BLaER1 treated with 17β-estradiol and CSF1 and Interleukin-3, amounts not matched to agents 10 nM and 100 nM (cell line): ENCODE results near the gene GNAQ.

Experiments
- H3K27ac ChIP-seq, 11 experiments: shearing (Covaris generic); formaldehyde crosslinking; 2 replicates each; pipeline ENCODE4 v1.8.1; 2022
- H3K27me3 ChIP-seq, 11 experiments: shearing (Covaris generic); formaldehyde crosslinking; 2 replicates each; pipeline ENCODE4 v1.8.1; 2022
- H3K36me3 ChIP-seq, 11 experiments: shearing (Covaris generic); formaldehyde crosslinking; 2 replicates each; pipeline ENCODE4 v1.8.1; 2022
- H3K4me1 ChIP-seq, 10 experiments: shearing (Covaris generic); formaldehyde crosslinking; 2 replicates each; pipeline ENCODE4 v1.8.1; 2022
- H3K4me2 ChIP-seq, 11 experiments: shearing (Covaris generic); formaldehyde crosslinking; 2 replicates each; pipeline ENCODE4 v1.8.1; 2022
- H3K4me3 ChIP-seq, 10 experiments: shearing (Covaris generic); formaldehyde crosslinking; 2 replicates each; pipeline ENCODE4 v1.8.1; 2022
- H3K9ac ChIP-seq, 11 experiments: shearing (Covaris generic); formaldehyde crosslinking; 2 replicates each; pipeline ENCODE4 v1.8.1; 2022
- H3K9me3 ChIP-seq, 11 experiments: shearing (Covaris generic); formaldehyde crosslinking; replicated peaks in 1 of 11; 2 replicates each; pipeline ENCODE4 v1.8.1; 2022
- H4K20me1 ChIP-seq, 11 experiments: shearing (Covaris generic); formaldehyde crosslinking; 2 replicates each; pipeline ENCODE4 v1.8.1; 2022
- Cebpa-rat ChIP-seq, 11 experiments: shearing (Covaris generic); IDR thresholded peaks; 2 replicates each; pipeline ENCODE4 v1.8.1; 2022

GNAQ gene

DNA sequence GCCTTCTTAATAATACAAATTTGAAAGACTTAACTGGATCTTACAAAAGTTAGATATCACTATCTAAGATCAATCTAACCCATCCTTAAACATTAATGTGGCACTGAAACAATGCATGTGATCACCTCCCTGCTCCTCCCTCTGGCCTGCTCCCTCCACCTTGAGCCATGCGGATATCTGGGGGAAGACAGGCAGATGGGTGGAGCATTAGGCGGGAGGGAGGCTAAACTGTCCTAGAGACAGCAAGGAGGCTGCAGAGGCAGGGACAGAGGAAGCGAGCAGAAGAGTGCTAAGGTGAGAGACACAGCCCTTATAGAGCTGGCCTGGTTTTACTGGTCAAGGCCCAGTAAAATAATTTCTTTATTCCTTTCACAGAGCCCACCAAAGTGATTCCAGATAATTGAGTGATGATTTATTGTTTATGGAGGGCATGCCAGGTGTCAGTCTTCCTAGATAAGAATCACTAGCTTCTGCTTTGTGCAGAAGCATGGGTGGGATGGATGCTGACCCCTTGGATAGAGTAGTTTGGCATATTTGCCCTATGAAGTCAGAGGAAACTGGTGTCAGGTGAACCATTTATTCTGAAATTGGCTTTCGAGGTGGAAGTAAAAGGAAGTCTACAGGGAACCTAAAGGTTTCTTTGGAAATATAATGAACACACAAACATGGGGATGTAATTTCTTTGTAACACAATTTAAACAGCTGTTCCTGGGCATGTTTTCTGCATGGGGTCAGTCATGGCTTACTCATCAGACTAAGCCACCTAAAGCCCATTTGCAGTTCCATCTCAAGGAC, 188.3 kb downstream of the GNAQ start:
- Histone ChIP-seq H4K20me1 (peaks cover 0 to 100% (median 24%) of the 10 kb centered on the region in 11 experiments; a peak in 16 of 22 replicates), H3K4me3 (no peak overlapping the region), H3K27me3 (no peaks in the 10 kb centered on the region), H3K9me3 (no peaks in the 10 kb centered on the region), H3K9ac (no peak overlapping the region), H3K4me1 (peaks cover 20 to 51% (median 39%) of the 10 kb centered on the region in 10 experiments; a peak in 19 of 20 replicates), H3K36me3 (peaks cover 0 to 33% (median 0%) of the 10 kb centered on the region in 11 experiments; a peak in 4 of 22 replicates), H3K4me2 (no peak overlapping the region), H3K27ac (no peak overlapping the region)
- no peak for TF ChIP-seq Cebpa-rat (IDR thresholded peaks at IDR 0.05)

DNA sequence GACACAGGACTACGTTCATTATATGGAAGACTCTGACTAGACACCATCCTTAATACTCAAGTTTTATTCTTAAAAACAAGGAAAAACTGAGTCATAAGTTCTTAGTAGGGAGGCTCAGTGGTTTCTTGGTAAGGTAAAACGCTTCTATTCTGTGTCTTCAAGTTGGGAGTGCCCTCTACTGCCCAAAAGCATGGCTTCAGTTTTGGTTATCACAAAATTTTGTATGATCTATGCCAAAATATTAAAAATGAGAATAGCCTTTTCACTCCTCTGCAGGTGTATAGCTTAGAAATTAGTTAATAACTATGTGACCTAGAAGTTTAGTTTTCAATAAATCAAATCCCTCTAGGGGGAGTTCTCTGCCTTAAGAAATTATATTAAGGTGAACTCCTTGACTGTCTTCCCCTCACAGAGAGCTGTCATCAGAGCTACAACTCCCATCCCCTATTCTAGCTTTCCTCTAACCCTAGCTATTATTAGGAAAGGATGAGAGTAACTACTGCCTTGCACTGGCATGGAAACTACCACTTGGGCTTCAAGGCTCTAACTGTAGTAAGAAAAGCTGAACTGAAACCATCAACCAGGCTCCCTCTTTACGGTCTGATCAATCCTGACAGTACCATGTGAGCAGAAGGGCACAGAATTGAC, 189.7 kb downstream of the GNAQ start:
- Histone ChIP-seq H3K9ac (no peak overlapping the region), H3K27me3 (no peaks in the 10 kb centered on the region), H3K9me3 (no peaks in the 10 kb centered on the region), H3K4me1 (peaks cover 9 to 37% (median 26%) of the 10 kb centered on the region in 10 experiments; a peak in 18 of 20 replicates), H4K20me1 (peaks cover 0 to 93% (median 23%) of the 10 kb centered on the region in 11 experiments; a peak in 14 of 22 replicates), H3K4me3 (no peak overlapping the region), H3K4me2 (peak overlapping the region in 8 of 11 experiments; percentile 2 to 40 (median 15); a peak in 7 of 22 replicates), H3K36me3 (peaks cover 0 to 39% (median 0%) of the 10 kb centered on the region in 11 experiments; a peak in 3 of 22 replicates), H3K27ac (no peak overlapping the region)
- TF ChIP-seq Cebpa-rat (IDR thresholded peaks at IDR 0.05) = no peak

DNA sequence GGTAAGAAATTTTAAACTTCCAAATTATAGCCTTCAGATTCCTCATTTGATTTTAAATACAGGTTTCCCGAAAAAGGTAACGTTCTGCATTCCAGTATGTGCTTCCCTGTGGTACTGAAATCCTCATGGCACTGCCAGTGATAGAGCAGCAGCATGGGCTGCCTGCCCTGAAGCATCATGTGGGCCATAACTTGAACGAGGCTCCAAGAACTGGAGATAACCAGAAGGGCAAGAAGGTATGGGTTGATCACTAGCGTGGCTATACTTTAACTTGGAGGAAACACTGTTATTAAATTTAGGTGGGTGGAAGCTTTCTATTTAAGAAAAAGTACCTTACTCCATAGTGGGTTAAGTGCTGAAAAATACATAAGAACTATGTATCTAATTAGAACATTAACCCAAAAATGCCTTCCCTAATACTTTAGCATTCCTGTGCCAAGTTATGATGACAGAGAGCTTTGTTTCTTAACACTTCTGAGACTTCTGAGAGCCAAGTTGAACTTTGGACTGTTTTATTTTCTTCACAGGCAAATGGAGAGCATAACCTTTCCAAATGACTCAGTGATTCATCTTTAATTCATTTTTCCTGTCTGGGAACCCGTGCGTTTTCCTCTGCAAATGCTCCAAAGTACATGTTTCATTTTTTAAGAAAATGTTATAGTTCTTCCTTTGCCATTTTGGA, 192.0 kb downstream of the GNAQ start:
- no peaks in the 10 kb centered on the region for H3K9me3 ChIP-seq
- H3K4me2 ChIP-seq = no peak overlapping the region
- H3K9ac ChIP-seq = no peak overlapping the region

DNA sequence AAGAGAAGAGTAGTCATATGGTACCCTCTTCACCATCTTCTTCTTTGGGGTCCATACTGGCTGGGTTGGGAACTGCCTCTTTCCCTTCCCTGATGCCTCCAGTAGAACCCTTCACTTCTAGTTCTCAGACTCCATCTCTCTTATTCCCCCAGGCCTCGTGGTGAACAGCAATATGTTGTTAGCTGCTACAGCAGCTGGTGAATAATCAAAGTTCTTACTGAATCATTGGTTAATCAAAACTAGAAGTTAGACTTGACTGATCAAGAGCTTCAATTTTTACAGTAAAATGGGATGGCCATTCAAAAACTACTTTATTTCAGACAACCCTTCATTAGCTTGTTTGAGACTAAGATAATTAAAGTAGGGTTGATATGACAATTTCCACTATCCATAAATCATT, 192.6 kb downstream of the GNAQ start:
- H3K4me2 ChIP-seq = no peak overlapping the region
- H3K4me1 ChIP-seq = peaks cover 0 to 21% (median 14%) of the 10 kb centered on the region in 10 experiments; a peak in 14 of 20 replicates
- H3K9ac ChIP-seq = no peak overlapping the region
- peaks cover 0 to 39% (median 0%) of the 10 kb centered on the region in 11 experiments; a peak in 2 of 22 replicates for H3K36me3 ChIP-seq
- peaks cover 0 to 92% (median 18%) of the 10 kb centered on the region in 11 experiments; a peak in 12 of 22 replicates for H4K20me1 ChIP-seq
- TF ChIP-seq Cebpa-rat (IDR thresholded peaks at IDR 0.05) = no peak
- H3K27me3 ChIP-seq = no peaks in the 10 kb centered on the region
- no peak overlapping the region for H3K27ac ChIP-seq
- H3K4me3 ChIP-seq = no peak overlapping the region
- no peaks in the 10 kb centered on the region for H3K9me3 ChIP-seq

More for the DNA sequence above, 192.0 kb downstream of the GNAQ start:
- Histone ChIP-seq H3K27me3 (no peaks in the 10 kb centered on the region), H3K4me1 (peaks cover 0 to 21% (median 14%) of the 10 kb centered on the region in 10 experiments; a peak in 14 of 20 replicates), H3K4me3 (no peak overlapping the region), H4K20me1 (peaks cover 0 to 92% (median 18%) of the 10 kb centered on the region in 11 experiments; a peak in 12 of 22 replicates), H3K27ac (no peak overlapping the region), H3K36me3 (peaks cover 0 to 39% (median 0%) of the 10 kb centered on the region in 11 experiments; a peak in 3 of 22 replicates)
- TF ChIP-seq Cebpa-rat (IDR thresholded peaks at IDR 0.05) = no peak

DNA sequence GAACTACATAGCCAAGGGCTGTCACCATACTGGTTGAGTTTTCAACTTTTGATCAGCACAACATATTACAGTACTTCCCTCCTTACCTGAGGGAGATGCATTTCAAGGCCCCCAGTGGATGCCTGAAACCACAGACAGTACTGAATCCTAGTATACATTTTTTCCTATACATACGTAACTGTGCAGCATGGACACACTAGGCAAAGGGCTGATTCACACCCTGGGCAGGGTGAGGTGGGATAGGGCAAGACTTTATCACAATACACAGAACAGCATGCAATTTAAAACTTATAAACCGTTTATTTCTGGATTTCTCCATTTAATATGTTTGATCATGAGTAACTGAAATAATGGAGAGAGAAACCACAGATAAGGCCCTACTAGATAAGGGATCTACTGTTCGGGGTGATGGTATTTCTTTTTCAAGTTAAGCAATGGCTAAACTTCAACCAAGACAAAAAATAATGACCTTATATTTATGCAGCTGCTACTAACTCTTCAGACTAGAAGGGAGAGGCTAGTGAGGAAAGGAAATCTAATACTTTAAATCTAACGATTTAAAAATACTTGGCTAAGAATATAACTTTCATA, 196.6 kb downstream of the GNAQ start:
- Histone ChIP-seq H3K4me2 (no peak overlapping the region), H3K36me3 (peaks cover 0 to 35% (median 0%) of the 10 kb centered on the region in 11 experiments; a peak in 5 of 22 replicates), H3K9me3 (peaks cover 0 to 6% (median 0%) of the 10 kb centered on the region in 11 experiments; a peak in 1 of 22 replicates), H3K9ac (no peak overlapping the region), H4K20me1 (peaks cover 0 to 92% (median 3%) of the 10 kb centered on the region in 11 experiments; a peak in 9 of 22 replicates), H3K4me1 (no peaks in the 10 kb centered on the region), H3K27me3 (no peaks in the 10 kb centered on the region), H3K4me3 (no peak overlapping the region), H3K27ac (no peak overlapping the region)
- TF ChIP-seq Cebpa-rat (IDR thresholded peaks at IDR 0.05) = no peak

DNA sequence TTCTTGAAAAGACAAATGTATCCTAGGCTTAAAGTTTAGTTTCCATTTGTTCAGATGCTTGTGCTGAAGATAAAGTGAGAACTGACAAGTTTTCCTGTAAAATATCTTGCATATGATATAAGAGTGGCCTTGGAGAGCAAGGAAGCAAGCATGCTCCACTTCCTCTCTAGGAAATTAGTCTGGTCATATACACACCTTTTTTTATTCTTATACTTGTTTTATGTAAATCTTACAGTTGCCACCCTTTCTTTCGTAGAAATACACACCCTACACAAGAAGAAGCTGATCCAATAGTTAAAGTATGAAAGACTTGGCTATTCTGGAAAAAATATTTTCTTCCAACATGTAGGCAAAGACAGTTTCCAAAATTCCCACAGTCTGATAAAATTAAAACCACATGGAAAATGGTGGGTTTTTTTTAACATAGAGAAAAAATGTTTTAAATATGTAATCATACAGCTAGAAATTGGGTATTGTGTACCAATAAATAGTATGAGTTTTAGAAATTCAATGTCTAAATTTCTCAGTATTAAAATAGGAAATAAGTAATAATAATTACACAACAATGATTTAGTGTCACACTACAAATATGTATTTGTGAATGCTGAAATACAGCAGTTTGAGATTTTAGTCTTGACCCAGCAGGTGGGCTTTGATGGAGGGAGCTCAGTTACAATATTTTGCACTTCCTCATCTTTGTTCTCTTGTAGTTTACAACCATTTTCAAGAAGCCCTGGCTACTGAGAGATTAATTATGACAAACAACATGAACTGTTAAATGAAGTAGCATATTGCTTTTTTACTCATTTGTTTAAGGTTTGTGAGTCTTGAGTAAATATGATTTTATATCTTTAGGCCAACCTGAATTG, 197.8 kb downstream of the GNAQ start:
- peaks cover 0 to 92% (median 9%) of the 10 kb centered on the region in 11 experiments; a peak in 10 of 22 replicates for H4K20me1 ChIP-seq
- no peaks in the 10 kb centered on the region for H3K27me3 ChIP-seq
- H3K27ac ChIP-seq = no peak overlapping the region
- peaks cover 0 to 6% (median 0%) of the 10 kb centered on the region in 11 experiments; a peak in 1 of 22 replicates for H3K9me3 ChIP-seq
- no peak overlapping the region for H3K4me2 ChIP-seq
- no peak for TF ChIP-seq Cebpa-rat (IDR thresholded peaks at IDR 0.05)
- H3K4me1 ChIP-seq = peaks cover 0 to 4% (median 0%) of the 10 kb centered on the region in 10 experiments; a peak in 3 of 20 replicates
- no peak overlapping the region for H3K4me3 ChIP-seq
- H3K9ac ChIP-seq = no peak overlapping the region
- peaks cover 0 to 29% (median 0%) of the 10 kb centered on the region in 11 experiments; a peak in 4 of 22 replicates for H3K36me3 ChIP-seq

DNA sequence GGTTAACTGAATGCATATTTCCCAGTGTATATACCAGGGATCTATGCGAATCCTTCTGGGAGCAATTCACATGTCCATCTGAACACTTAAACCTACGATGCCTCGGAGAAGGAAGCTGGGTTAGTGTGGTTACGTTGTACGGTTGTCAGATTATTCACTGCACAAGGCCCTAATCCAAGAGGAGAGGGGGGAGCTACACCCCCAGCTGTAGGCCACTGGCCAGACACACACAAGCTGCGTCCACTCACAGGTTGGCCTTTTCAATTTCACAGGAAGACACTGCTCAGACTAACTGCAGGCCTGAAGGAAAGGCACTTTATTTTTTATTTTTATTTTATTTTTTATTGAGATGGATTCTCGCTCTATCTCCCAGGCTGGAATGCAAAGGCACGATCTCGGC, 199.0 kb downstream of the GNAQ start:
- no peaks in the 10 kb centered on the region for H3K27me3 ChIP-seq
- H3K4me2 ChIP-seq = no peak overlapping the region
- peaks cover 0 to 24% (median 0%) of the 10 kb centered on the region in 11 experiments; a peak in 4 of 22 replicates for H3K36me3 ChIP-seq
- no peak for TF ChIP-seq Cebpa-rat (IDR thresholded peaks at IDR 0.05)
- peaks cover 0 to 6% (median 0%) of the 10 kb centered on the region in 11 experiments; a peak in 1 of 22 replicates for H3K9me3 ChIP-seq
- peaks cover 2 to 14% (median 7%) of the 10 kb centered on the region in 10 experiments; a peak in 19 of 20 replicates for H3K4me1 ChIP-seq
- no peak overlapping the region for H3K9ac ChIP-seq
- no peak overlapping the region for H3K4me3 ChIP-seq
- peaks cover 0 to 96% (median 12%) of the 10 kb centered on the region in 11 experiments; a peak in 11 of 22 replicates for H4K20me1 ChIP-seq
- H3K27ac ChIP-seq = no peak overlapping the region
